EL (cell line): ENCODE measurements around the gene CMTM8.

Experiments
- DNase-seq: peaks from one replicate; pipeline ENCODE4 v3.0.0-alpha.2; 2016

The CMTM8 gene

DNA sequence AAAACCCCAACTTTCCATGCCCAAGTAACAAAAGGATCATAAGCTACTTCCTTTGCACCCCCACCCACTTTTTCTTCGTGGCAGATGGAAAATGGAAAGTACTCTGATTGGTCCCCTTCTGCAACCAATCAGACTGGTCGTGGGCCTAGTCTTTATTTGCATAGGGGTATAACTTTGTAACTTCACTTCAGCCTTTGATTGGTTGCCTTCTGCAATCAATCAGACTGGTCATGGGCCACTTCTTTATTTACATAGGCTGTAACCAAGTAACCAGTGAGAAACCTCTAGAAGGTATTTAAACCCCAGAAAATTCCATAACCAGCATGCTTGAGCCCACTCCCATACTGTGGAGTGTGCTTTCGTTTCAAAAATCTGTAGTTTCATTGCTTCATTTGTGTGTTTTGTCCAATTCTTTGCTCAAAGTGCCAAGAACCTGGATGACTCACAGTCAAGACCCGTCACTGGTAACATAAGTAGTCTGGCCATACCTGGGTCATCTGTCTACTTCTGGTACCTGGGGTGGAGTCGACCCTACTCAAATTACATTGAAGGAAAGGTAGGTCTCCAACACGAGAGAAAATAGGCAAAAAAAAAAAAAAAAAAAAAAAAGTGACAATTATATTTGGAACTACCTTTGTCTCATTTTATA, 41.9 kb downstream of the CMTM8 start:
- no peak for DNase-seq

DNA sequence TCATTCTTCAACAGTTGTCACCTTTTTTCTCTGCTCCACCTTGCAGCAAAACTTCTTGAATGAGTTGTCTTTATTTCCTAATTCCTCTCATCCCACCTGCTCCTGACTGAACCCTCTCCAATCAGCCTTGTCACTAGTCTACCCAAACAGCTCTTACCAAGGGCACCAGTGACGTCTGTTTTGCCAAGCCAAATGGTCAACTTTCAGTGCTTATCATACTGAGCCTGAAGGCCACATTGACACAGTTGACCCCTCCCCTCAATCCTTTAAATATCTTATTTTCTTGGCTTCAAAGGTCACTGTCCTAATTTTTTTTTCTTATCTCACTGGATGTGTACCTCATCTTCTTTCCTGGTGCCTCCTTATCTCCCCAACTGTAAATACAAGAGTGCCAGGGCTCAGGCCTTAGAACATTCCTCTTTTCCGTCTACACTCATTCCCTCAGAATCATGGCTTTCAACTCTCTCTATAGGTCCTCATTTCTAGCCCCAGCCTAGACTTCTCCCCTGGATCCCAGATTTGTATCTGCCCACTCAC, 43.2 kb downstream of the CMTM8 start:
- no peak for DNase-seq

DNA sequence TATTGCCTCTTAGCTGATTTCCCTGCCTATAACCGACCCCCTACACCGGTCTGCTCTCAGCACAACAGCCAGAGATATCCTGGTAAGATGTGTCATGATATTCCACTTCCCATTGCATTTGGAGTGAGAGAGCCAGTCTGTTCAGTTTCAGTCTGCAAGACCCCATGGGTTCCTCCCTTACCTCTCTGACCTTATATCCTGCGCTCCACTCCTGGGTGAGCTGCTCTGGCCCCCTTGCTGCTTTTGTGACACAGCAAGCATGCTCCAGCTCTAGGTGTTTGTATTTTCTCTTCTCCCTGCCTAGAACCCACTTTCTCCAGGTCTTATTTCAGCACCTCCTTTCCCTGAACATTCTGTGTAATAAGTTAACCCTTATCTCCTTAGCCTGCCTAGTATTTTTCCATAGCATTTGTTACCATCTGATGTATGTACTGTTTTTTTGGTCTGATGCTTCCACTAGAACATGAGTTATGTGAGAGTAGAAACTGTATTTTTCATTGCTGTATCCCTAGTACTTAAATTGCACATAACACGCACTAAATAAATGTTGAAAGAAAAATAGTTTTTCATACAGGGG, 44.2 kb downstream of the CMTM8 start:
- no peak for DNase-seq

DNA sequence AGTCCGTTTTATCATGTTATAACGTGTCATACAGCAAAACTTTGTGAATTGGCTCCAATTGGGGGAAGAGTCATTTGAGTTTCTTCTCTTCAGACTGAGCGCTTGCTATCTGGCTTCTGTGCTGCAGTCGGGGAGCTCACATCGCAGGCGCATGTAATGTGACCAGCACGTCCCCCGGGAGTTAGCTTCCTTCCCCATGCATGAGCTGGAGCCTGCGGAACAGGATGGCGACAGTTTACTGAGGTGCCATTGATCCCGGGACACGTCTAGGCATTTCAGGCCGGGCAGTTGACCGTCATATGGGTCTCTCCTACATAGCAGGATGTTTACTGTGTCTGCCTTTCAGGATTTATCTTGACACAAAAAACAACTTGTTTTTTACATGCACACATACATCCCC, 44.8 kb downstream of the CMTM8 start:
- no peak for DNase-seq

DNA sequence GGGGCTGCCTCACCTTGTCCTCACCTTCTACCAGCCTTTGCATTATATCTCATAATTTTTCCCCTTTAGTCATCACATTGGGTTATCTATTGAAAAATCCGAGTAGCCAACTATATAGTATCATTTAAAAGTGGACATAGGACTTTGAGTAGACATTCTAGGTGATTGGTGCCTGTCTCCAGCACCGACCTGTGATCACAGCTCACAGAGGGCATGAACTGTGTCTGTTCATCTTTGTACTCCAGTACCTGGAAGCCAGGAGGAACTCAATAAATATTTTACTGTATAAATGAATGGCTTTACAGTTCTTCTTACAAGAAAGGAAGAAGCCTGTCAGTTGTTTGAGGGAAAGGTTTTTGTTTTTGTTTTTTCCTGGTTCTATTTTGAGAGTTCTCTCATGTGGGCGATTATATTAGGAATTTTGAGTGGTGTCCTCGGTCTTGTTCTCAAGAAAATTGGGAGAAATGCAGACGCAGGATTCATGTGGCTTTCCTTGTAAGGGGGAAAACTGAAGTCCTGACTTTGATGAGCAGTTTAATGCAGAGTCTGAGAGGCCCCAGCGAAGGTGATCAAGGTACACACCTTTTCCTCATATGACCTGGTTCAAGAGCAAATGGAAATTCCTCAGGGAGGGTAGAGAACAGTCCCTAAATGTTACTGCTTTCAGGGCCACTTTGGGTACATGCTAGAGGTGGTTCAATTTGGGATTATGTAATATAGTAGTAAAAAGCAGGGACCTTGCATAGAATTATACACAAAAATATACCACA, 46.1 kb downstream of the CMTM8 start:
- no peak for DNase-seq

DNA sequence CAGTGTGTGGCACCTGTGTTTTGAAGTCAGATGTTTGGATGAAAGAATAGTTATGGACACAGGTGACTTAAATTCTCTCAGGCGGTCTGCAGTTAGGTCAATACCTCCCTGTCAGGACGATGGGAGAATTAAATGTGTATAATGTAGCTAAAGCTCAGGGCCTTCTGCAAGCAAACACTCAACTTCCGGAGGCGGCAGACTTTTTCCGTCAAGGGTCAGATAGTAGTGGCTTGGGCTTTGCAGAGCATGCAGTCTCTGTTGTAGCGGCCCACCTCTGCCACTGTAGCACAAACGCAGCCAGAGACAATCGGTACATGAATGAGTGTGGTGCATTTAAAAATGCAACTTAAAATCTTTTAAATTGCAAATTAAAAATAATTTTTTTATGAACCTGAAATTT, 47.4 kb downstream of the CMTM8 start:
- DNase-seq = no peak

DNA sequence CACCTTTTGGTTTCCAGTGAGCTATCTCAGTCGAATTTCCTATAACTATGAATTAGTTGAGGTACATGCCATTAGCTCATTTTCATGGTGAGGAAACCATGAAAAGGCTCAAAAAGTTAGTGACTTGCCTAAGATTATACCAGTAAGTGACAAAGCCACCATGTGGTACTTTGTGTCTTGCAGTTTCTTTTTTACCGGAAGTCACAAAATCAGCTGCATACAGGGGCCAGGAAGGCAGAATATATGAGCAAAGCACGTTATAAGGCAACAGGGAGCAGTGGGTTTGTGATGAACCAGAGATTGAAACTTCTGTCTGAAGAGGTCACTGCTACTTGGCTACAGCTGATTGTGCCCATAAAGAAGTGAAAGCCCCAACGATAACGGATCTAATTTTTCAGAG, 50.3 kb downstream of the CMTM8 start:
- no peak for DNase-seq

DNA sequence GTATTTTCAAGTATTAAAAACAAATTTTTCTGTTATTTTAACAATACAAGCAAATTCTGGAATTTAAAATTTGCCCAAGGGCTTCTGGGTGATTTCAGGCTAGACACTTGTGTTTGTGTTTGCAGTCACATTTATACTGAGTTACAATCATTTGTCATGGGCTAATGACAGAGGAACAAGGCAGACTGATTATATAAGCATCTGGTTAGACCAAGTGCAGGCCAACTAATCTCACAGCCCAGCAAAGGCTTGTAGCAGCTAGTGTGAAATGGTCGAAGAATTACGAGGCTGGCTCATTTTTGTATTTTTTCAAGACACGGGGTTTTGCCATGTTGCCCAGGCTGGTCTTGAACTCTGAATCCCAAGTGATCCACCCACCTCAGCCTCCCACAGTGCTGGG, 52.1 kb downstream of the CMTM8 start:
- DNase-seq = no peak

DNA sequence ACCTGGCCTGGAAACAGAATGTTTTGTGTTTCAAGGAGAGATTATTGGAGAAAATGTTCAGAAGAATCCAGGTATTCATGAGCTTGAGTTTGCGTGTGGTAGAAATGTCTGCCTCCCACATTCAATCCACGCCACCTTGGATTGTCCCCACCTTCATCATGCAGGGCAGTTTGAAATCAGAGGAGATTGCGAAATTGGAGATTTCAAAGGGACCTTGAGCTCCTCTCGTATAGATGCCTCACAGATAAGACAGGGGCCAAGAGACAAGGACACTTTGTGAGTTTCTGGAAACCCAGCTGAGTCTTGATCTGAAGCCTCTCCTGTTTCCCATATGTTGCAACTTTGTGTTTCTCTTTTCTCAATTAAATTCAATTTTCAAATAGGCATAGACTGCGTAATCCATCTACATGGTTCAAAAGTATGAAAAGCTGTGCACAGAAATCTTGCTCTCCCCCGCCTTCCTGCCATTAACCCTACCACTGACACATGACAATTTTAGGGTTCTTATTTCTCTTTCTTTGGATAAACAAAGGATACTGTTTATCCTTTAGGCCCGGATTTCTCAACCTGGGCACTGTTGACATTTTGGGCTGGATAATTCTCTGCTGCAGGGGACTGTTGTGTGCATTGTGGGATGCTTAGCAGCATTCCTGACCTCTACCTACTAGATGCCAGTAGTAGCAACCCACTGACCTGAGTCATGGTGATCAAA, 53.8 kb downstream of the CMTM8 start:
- DNase-seq = no peak

DNA sequence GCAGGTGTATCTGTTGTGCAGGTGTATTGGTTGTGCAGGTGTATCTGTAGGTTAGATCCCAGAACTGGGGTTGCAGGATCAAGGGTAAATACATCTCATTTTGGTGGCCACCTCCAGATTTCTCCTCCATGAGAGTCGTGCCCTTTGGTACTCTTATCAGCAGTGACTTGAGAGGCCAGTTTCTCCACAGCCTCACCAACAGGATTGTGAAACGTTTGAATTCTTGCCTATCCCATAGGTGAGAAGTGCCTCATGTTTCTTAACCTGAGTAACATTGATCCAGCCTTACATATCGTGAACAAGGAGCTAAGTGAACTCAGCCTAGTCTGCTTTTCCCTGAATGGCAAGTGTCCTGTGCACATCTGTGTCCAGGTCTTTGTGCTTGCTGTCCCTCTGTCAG, 55.4 kb downstream of the CMTM8 start:
- DNase-seq = no peak

DNA sequence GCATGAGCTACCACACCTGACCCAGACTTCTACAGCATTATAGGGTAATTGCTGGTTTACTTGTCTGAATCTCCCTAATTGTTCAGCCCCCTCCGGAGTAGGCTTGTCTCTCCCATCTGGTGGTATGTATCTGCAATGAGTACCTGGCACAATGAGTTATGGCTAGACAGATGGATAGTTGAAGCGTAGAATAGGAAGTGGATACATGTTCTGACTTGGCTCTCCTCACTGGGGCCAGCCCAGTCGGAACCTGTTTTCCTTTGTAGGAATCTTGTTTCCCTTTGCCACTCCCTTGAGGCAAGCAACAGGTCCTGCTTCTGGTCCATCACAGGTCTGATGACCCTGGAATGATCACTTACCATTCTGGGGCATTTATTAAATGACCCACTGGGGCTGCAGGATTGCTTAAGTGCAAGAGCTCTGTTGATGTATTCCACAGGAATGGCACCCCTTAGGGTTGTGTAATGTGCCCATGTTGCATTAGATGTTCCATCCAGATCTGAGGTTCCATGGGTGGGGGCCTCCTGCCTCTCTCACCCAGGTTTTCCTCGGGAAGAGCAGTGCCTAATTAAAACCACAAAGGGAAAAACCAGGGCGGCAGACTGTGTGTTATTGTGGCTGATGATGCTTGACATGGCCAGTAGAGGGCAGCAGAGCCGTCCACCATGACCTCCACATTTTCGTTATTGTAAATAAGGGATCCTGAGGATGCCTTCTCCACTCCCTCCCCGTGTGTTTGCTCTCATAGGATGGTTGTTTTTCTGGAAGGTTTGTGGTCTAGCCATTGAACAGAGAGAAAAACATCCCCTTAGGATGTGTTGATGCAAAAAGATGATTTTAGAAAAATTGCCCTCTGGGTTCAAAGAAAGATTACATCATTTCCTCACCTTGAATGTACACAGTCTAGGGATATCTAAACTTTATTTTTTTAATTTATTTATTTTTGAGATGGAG, 58.0 kb downstream of the CMTM8 start:
- DNase-seq = peak; percentile 60

DNA sequence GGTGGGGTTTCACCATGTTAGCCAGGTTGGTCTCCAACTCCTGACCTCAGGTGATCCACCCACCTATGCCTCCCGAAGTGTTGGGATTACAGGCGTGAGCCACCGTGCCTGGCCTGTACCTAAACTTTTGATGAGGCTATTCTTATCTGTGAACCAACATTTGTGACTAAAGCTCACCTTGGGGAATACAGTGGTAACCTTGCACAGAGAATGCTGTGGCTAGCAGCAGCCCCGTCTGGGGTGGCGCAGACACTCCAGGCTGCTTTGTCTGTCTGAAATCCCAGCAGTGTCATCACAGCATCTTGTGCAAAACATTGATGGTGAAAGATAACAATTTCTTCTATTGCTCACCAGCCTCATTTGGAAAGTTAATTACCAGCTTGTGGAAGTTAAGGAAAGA, 58.9 kb downstream of the CMTM8 start:
- no peak for DNase-seq

DNA sequence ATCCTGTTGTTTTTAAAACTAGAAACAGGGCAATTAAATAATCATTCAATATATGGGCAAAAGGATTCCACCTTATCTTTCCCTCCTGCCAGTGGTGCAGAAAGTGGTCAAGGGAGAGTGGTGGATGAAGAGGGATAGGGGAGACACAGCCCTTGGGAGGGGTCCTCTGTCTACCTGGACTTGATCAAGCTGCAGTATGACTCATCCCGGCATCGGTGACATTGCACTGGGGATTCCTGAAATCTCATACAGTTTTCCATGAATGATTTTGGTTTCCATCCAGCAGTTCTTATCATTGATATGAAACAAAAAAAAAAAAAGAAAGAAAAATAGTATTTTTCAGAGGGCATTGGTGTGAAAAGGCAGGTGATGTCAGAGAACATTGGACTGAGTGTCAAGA, 62.9 kb downstream of the CMTM8 start:
- DNase-seq = no peak

DNA sequence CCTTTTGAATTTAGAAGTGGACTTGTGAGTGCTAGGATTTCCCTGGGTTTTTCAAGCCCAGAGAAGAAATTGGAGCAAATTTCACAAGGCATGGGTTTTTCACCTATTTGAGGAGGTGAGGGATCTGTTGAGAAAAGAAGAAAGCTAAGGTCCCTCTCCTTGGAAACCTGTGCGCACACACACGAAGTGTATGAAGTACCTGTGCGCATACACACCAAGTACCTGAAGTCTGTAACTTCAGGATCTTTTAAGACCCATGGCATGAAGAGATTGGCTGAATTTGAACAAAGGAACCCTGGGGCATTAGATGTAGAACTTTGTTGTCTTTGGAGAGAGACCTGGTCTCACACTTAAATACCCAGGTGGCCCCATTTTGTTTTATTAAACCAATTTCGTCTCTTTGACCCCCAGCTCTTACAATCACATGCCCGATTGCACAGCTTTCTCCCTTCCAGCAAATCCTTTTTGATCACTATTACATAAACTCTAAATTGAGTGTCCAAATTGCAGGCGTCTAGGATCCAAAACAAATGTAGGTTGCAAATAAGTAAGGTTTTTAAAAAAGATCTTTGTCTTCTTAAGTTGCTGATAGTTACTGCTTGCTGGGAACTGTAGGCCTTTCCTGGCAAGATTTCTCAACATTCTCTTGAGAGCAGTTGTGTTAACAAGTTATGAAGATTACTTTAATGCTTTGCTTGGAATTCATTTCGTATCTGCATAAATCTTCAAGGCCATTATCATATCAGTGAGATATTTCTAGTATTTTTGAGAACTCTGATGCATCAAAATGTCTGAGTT, 64.3 kb downstream of the CMTM8 start:
- no peak for DNase-seq

DNA sequence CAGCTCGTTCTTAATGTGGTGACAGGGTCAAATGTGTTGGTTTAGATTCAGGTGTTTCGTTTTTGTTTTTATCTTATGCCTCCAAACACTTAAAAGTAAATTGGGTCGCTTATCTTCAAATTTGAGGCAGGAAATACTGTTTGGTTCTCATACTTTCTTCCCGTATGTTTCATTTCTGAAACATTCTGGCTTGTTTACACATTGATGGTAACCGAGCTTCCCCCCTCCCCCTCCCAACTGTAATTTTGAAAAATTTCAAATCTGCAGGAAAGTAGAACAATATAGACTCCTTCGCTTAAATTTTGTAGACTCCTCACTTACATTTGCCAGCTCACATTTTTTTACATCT, 64.9 kb downstream of the CMTM8 start:
- no peak for DNase-seq

DNA sequence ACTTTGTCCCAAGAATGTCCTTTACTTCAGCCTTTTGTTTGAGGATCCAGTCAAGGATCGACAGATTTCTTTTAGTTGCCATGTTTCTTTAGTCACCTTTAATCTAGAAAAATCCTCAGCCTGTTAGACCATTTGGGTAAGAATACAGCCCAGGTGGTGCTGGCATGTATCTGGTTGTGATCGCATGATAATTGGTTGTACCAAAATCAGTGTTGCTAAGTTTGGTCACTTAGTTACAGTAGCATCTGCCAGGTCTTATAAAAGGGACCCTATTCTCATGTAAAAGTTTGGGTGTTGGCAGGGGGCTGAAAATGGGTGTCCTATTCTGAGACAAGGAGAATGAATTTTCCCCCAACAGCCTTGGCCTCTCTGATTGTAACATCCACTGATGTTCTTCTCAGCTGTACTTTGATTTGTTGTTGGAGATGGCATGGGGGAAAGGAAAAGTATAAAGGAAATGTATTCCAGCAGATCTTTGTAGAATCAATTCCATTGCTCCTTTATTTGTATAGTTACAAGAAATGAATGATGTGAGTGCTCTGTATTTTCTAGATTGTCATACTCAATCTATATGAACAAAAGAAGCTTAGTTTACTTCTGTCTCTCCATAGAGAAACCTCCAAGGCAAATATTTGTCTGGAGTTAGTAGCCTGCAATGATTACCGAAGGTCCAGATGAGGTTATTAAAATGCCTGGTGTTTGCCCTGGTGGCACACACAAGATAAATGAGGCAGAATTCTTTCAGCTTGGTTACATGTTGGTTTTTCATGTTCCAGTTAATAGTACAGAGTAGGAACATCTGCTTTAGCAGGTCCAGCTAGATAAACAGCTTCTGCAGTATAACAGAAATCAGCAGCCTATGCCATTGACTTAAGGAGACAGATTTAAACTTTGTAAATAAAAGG, 65.7 kb downstream of the CMTM8 start:
- DNase-seq = no peak

DNA sequence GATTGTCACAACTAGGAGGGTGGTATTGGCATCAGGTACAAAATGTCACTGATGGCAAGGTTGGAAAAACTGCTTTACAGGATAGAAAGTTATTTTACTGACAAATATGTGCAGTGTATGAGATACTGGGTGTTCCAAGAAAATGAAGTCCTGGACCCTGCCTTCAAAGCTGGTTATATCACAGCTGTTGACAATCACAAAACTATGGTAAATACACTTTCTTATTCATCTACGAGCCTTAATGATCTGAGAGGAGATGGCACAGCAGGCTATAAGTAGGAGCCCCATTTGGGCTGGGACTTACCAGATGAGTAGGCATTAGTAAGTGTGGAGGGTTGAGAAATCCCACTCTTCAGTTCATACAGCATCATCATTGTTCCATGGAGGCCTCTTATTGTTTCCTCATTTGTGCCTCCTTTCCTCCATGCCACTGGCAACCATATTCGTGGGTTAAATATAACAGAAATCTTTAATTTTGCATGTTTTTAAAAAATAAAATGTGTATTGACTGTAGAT, 66.9 kb downstream of the CMTM8 start:
- DNase-seq = no peak

DNA sequence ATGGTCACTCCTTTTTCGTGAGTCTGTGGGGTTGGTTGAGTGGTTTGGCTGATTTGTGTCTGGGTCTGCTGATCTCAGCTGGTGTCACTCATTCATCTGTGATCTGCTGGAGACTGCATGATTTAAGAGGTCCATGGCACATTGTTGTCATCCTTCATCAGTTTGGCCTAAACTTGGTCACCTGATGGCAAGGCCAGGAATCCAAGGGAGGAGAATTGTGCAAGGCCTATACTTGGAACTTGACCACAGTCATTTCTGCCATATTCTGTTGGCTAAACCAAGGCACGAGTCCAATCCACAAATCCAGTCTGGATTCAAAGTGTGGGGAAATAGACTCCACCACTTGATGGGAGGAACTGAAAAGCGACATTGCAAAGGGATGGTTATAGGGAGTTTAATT, 67.6 kb downstream of the CMTM8 start:
- no peak for DNase-seq

DNA sequence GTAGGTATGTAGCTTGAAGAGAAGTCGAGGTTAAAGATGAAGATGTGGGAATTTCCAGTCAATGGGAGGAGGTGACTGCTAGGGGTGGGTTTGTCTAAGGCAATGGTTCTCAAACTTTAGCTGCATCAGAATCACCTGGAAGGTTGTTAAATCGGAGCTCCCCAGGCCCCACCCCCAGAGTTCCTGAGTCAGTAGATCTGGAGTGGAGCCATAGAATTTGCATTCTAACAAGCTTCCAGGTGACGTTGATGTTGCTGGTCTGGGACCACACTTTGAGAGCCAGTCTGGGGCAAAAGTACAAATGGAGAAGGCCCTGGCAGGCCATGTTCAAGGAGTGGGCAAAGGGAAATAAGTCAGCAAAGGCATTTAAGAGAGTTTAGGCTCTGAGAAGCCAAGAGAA, 69.1 kb downstream of the CMTM8 start:
- no peak for DNase-seq

DNA sequence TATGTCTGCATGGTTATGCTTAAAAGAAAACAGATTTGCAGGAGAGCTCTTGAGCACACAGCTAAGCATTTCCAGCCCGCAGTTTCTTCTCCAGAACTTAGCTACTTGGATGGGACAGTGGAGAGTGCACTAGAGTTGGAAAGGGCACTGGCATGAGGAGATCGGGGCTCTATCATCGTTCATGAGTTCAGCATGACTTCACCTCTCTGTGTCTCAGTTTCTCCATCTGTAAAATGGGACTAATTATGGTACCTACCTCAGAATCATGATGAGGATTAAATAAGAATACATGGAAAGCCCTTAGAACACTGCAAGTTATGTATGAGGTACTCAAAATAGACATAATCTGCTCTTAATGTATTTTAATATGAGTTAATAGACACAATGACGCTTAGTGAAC, 69.9 kb downstream of the CMTM8 start:
- no peak for DNase-seq
